SK-N-SH (cell line): Measurements from ENCODE around the gene CYSTM1. TPM values are rescaled to one million over a fixed set of nuclear protein-coding genes. Genes with fewer than 3 reads are reported as not detected.
"Not testable (repeated sequence)": the region's sequence is repeated elsewhere in the genome, so short reads cannot be mapped to it uniquely, and the experiment has no call there.

Experiments used
- CTCF ChIA-PET: fragments of 300-600, 350-600 bp; formaldehyde crosslinking; extraction: SDS; loops from one replicate; lab custom pipeline; 2021; lab: Yijun Ruan, JAX
- POLR2A ChIA-PET: fragments of 350-600 bp; sonication (Branson Sonifier 250); formaldehyde crosslinking; extraction: SDS; loops from one replicate; lab custom pipeline; 2020; ENCODE audit warnings: antibody characterized with exemption, inconsistent platforms; lab: Yijun Ruan, JAX
- DNase-seq: peaks from one replicate; pipeline ENCODE4 v3.0.0; 2012
- H2AFZ ChIP-seq: fragments of 200-600 bp; sonication (generic); 2 replicates; pipeline ENCODE4 v1.8.1; 2016; ENCODE audit warnings: antibody characterized with exemption, mild to moderate bottlenecking, low read depth
- H3F3A ChIP-seq: fragments of 200-600 bp; sonication (generic); replicated peaks from 2 replicates; pipeline ENCODE3; 2016; ENCODE audit warnings: antibody characterized with exemption, mild to moderate bottlenecking; ENCODE audit not compliant: insufficient read depth
- H3K27ac ChIP-seq, 2 experiments: fragments of 200-500 bp in 1 of 2; fragments of 200-600 bp in 1 of 2; sonication (Bioruptor generic) in 1 of 2; sonication (generic), shearing (Covaris generic) in 1 of 2; 2 replicates each; pipeline versions ENCODE4 v1.5.1 to v1.6.1; 2014 to 2016; ENCODE audit warnings: low read depth in 2 of 2, inconsistent platforms in 1 of 2, low read length in 1 of 2, mild to moderate bottlenecking in 1 of 2, mixed read lengths in 1 of 2
- H3K27me3 ChIP-seq: fragments of 200-600 bp; sonication (generic), shearing (Covaris generic); 2 replicates; pipeline ENCODE4 v1.6.1; 2016; ENCODE audit warnings: mixed run types; ENCODE audit not compliant: insufficient read depth
- H3K36me3 ChIP-seq, 2 experiments: fragments of 200-500 bp in 1 of 2; fragments of 200-600 bp in 1 of 2; sonication (Bioruptor generic) in 1 of 2; sonication (generic) in 1 of 2; replicated peaks in 1 of 2; 2 replicates each; pipeline versions ENCODE3 to v1.5.1; 2014 to 2016; ENCODE audit warnings: low read length in 1 of 2, mild to moderate bottlenecking in 1 of 2; ENCODE audit not compliant: insufficient read depth in 2 of 2, control insufficient read depth in 1 of 2
- H3K4me1 ChIP-seq, 2 experiments: fragments of 200-500 bp in 1 of 2; fragments of 200-600 bp in 1 of 2; sonication (Bioruptor generic) in 1 of 2; sonication (generic), shearing (Covaris generic) in 1 of 2; 2 replicates each; pipeline versions ENCODE4 v1.5.1 to v1.6.1; 2014 to 2016; ENCODE audit warnings: low read depth in 1 of 2, low read length in 1 of 2, mixed run types in 1 of 2; ENCODE audit not compliant: insufficient read depth in 2 of 2, control insufficient read depth in 1 of 2
- H3K4me2 ChIP-seq: fragments of 200-600 bp; sonication (generic), shearing (Covaris generic); 2 replicates; pipeline ENCODE4 v1.6.1; 2017; ENCODE audit warnings: mixed run types
- H3K4me3 ChIP-seq, 2 experiments: fragments of 200-500 bp in 1 of 2; fragments of 200-600 bp in 1 of 2; sonication (Bioruptor generic) in 1 of 2; sonication (generic), shearing (Covaris generic) in 1 of 2; 2 replicates each; pipeline versions ENCODE4 v1.5.1 to v1.8.1; 2014 to 2016; ENCODE audit warnings: low read depth in 2 of 2, inconsistent platforms in 1 of 2, low read length in 1 of 2, mild to moderate bottlenecking in 1 of 2, mixed read lengths in 1 of 2, moderate library complexity in 1 of 2
- H3K79me2 ChIP-seq: fragments of 200-600 bp; sonication (generic); 2 replicates; pipeline ENCODE4 v1.8.1; 2017; ENCODE audit warnings: mild to moderate bottlenecking; ENCODE audit not compliant: insufficient read depth
- H3K9ac ChIP-seq: fragments of 200-600 bp; sonication (generic); 2 replicates; pipeline ENCODE4 v1.6.1; 2017; ENCODE audit warnings: mixed run types
- H3K9me2 ChIP-seq: fragments of 200-600 bp; sonication (generic); 2 replicates; pipeline ENCODE4 v1.6.1; 2017; ENCODE audit warnings: mixed run types
- H3K9me3 ChIP-seq: fragments of 200-600 bp; sonication (generic); 2 replicates; pipeline ENCODE4 v1.6.1; 2017; ENCODE audit warnings: mixed run types, mild to moderate bottlenecking, moderate library complexity
- H4K20me1 ChIP-seq: fragments of 200-600 bp; sonication (generic); 2 replicates; pipeline ENCODE4 v1.6.1; 2017; ENCODE audit warnings: mild to moderate bottlenecking, mixed run types; ENCODE audit not compliant: insufficient read depth
- IRF3 ChIP-seq: fragments of 150-350 bp; IDR thresholded peaks from 2 replicates; pipeline ENCODE4 v1.6.1; 2016; ENCODE audit warnings: mild to moderate bottlenecking, low read depth, low read length
- JUND ChIP-seq: IDR thresholded peaks from 2 replicates; pipeline ENCODE4 v1.4.0; 2012
- MAX ChIP-seq: IDR thresholded peaks from 2 replicates; pipeline ENCODE4 v1.4.0; 2012; ENCODE audit warnings: low read depth
- MEF2A ChIP-seq: IDR thresholded peaks from 2 replicates; pipeline ENCODE4 v1.4.0; 2012; ENCODE audit warnings: low read depth, borderline replicate concordance
- NRF1 ChIP-seq: IDR thresholded peaks from 2 replicates; pipeline ENCODE4 v1.6.1; 2012; ENCODE audit warnings: low read depth, mild to moderate bottlenecking, low read length
- POLR2AphosphoS5 ChIP-seq: IDR thresholded peaks from 2 replicates; pipeline ENCODE4 v1.6.1; 2012; ENCODE audit warnings: low read depth, low read length
- REST ChIP-seq: IDR thresholded peaks from 2 replicates; pipeline ENCODE4 v1.6.1; 2012; ENCODE audit warnings: mild to moderate bottlenecking, low read depth, low read length, moderate library complexity
- RXRA ChIP-seq: IDR thresholded peaks from 2 replicates; pipeline ENCODE4 v1.4.0; 2012; ENCODE audit warnings: low read depth, mild to moderate bottlenecking, borderline replicate concordance
- SIN3A ChIP-seq: IDR thresholded peaks from 2 replicates; pipeline ENCODE4 v1.6.1; 2012; ENCODE audit warnings: low read depth, mild to moderate bottlenecking, low read length, moderate library complexity, borderline replicate concordance
- USF2 ChIP-seq: fragments of 150-350 bp; IDR thresholded peaks from 2 replicates; pipeline ENCODE4 v1.6.1; 2017; ENCODE audit warnings: antibody characterized with exemption, low read length, low read depth, borderline replicate concordance
- YY1 ChIP-seq: IDR thresholded peaks from 2 replicates; pipeline ENCODE4 v1.4.0; 2012; ENCODE audit warnings: low read depth, mild to moderate bottlenecking
- ZBTB33 ChIP-seq: IDR thresholded peaks from 2 replicates; pipeline ENCODE4 v1.4.0; 2012; ENCODE audit warnings: low read depth, borderline replicate concordance
- WGBS: methylation state at CpG from one replicate; pipeline ENCODE4 v1.1.6; 2017; ENCODE audit warnings: low lambda C conversion rate; 5-methylcytosine and 5-hydroxymethylcytosine counted together
- polyA plus RNA-seq, 3 experiments: library from polyadenylated mRNA; depleted of rRNA; stranded (reverse); fragments of >200 nt; gene quantifications; 2 replicates each; pipeline ENCODE4 v1.2.3, GENCODE V29; 2012

CYSTM1 gene
- polyA plus RNA-seq, 1 of the 3 experiments (the other 2 are of a cell fraction), result 27.1 TPM

- Histone ChIP-seq H3K4me2 (no peak overlapping the region), H3K9me2 (no peaks in the 10 kb centered on the region), H3F3A (no peaks in the 10 kb centered on the region), H4K20me1 (no peaks in the 10 kb centered on the region), H3K27me3 (no peaks in the 10 kb centered on the region), H3K4me3 (no peak overlapping the region), H3K9me3 (no peaks in the 10 kb centered on the region), H3K36me3 (peaks cover 0 to 3% of the 10 kb centered on the region in 2 experiments), H3K79me2 (no peaks in the 10 kb centered on the region), H3K27ac (no peak overlapping the region), H2AFZ (no peak overlapping the region), H3K4me1 (no peaks in the 10 kb centered on the region; a peak in 1 of 4 replicates), H3K9ac (no peak overlapping the region)
- WGBS, result 83% methylated on average over 2 of the region's 2 CpGs
- no peak for TF ChIP-seq JUND
- TF ChIP-seq SIN3A, result no peak
- TF ChIP-seq USF2, result no peak
- no peak for TF ChIP-seq POLR2AphosphoS5
- no peak for TF ChIP-seq REST
- TF ChIP-seq MAX, result no peak
- no peak for TF ChIP-seq YY1
- no peak for TF ChIP-seq MEF2A
- no peak for TF ChIP-seq RXRA
- TF ChIP-seq NRF1, result no peak
- TF ChIP-seq ZBTB33, result no peak
- no peak for TF ChIP-seq IRF3
- no peak for DNase-seq
- CTCF ChIA-PET, result interaction anchor here (1.0 kb wide), 1 partner anchor 9 kb away, joined by 4 read pairs; no protein-coding TSS in a partner anchor
- POLR2A ChIA-PET, result no interaction called here
These were observed 22.0 kb downstream of the CYSTM1 start for GRCh38 chr5:140197023-140197422.

GRCh38 chr5:140198915-140199314 lies 23.9 kb downstream of the CYSTM1 start:
- POLR2A ChIA-PET, H3K27ac ChIP-seq, H3K9me3 ChIP-seq, CTCF ChIA-PET, H2AFZ ChIP-seq, H3K4me1 ChIP-seq, H3K9ac ChIP-seq, H3K4me3 ChIP-seq, H3K79me2 ChIP-seq, H3K4me2 ChIP-seq, H3F3A ChIP-seq, H4K20me1 ChIP-seq, H3K9me2 ChIP-seq, H3K36me3 ChIP-seq, DNase-seq, H3K27me3 ChIP-seq: not testable (repeated sequence)
- WGBS, result 100% methylated on average over 1 of the region's 1 CpG
